NCI-H2196 (cell line): ENCODE results near the gene TRAF3.
"Not testable (repeated sequence)": the region's sequence is repeated elsewhere in the genome, so short reads cannot be mapped to it uniquely, and the experiment has no call there.

ENCODE experiments used
- DNase-seq: peaks from one replicate; lab custom pipeline; 2025; ENCODE audit not compliant: unreplicated experiment; lab: John Stamatoyannopoulos, UW

TRAF3 gene

GRCh38 chr14:102826161-102826560 lies 48.9 kb downstream of the TRAF3 start:
- DNase-seq = no peak

GRCh38 chr14:102826751-102827675 lies 49.8 kb downstream of the TRAF3 start:
- no peak for DNase-seq

GRCh38 chr14:102827716-102828115 lies 50.5 kb downstream of the TRAF3 start:
- no peak for DNase-seq

- DNase-seq = no peak
These were observed 50.9 kb downstream of the TRAF3 start for GRCh38 chr14:102828151-102828550.

- no peak for DNase-seq
These were observed 51.8 kb downstream of the TRAF3 start for GRCh38 chr14:102829016-102829548.

- DNase-seq = no peak
These were observed 53.3 kb downstream of the TRAF3 start for GRCh38 chr14:102830474-102831045.

GRCh38 chr14:102831163-102831804 lies 54.0 kb downstream of the TRAF3 start:
- no peak for DNase-seq

- DNase-seq = no peak
These were observed 56.1 kb downstream of the TRAF3 start for GRCh38 chr14:102833341-102833740.

GRCh38 chr14:102833991-102834390 lies 56.7 kb downstream of the TRAF3 start:
- DNase-seq = no peak

- DNase-seq = no peak
These were observed 58.7 kb downstream of the TRAF3 start for GRCh38 chr14:102835959-102836358.

- DNase-seq = not testable (repeated sequence)
These were observed 59.9 kb downstream of the TRAF3 start for GRCh38 chr14:102837120-102837519.

GRCh38 chr14:102838501-102838900 lies 61.3 kb downstream of the TRAF3 start:
- no peak for DNase-seq

GRCh38 chr14:102840115-102840514 lies 62.9 kb downstream of the TRAF3 start:
- DNase-seq = no peak

GRCh38 chr14:102840771-102841528 lies 63.7 kb downstream of the TRAF3 start:
- DNase-seq = no peak

GRCh38 chr14:102848830-102849525 lies 71.7 kb downstream of the TRAF3 start:
- DNase-seq = peak; percentile 34

GRCh38 chr14:102849526-102850379 lies 72.5 kb downstream of the TRAF3 start:
- peak; percentile 34 for DNase-seq

GRCh38 chr14:102853648-102854047 lies 76.4 kb downstream of the TRAF3 start:
- no peak for DNase-seq

GRCh38 chr14:102854091-102854703 lies 76.9 kb downstream of the TRAF3 start:
- no peak for DNase-seq

GRCh38 chr14:102856179-102856578 lies 78.9 kb downstream of the TRAF3 start:
- no peak for DNase-seq
